HG02884 (cell line): ENCODE results near the gene PDE8A.
"Not testable (repeated sequence)": the region's sequence is repeated elsewhere in the genome, so short reads cannot be mapped to it uniquely, and the experiment has no call there.

Source experiments
- ATAC-seq: cut with Tn5 transposase; IDR thresholded peaks from one replicate; pipeline ENCODE4 v1.9.1; 2021; ENCODE audit warnings: mild to moderate bottlenecking, moderate library complexity; ENCODE audit not compliant: unreplicated experiment

The PDE8A gene

GRCh38 chr15:84987949-84988624 lies 6.4 kb downstream of the PDE8A start:
- no peak for ATAC-seq

DNA sequence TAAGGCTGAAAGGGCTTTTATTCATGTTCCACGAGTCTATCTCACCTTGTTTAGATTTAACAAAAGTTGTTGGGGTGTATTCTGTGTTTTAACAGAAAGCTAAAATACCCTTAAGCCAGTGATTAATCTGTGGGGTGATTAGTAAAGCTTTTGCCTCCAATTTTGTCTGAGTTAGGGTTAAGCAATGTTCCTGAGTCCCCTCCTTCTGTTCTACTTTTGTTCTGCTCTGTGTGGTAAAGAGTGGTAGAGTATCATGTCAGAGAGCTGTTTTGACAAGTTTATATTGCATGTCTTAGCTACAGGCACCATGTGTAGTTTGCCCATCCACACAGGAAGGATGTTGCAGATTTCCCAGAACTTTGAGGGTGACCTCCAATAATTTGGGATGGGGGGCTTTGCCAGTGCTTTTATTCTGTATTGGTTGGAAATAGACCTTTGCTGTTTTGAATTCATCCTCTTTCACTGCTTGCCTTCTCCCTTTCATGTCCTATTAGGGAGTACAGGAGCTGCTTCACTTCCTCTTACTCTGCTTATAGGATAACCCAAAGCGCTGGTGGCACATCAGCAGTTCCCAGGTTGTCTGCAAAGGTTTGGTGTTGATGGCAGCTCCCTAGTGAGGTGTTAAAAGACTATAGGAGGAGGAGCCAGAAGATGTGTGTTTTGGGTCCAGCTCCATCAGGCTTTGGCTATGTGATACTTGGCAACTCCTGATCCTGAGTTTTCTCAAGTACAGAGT lies 7.4 kb downstream of the PDE8A start:
- ATAC-seq = no peak

DNA sequence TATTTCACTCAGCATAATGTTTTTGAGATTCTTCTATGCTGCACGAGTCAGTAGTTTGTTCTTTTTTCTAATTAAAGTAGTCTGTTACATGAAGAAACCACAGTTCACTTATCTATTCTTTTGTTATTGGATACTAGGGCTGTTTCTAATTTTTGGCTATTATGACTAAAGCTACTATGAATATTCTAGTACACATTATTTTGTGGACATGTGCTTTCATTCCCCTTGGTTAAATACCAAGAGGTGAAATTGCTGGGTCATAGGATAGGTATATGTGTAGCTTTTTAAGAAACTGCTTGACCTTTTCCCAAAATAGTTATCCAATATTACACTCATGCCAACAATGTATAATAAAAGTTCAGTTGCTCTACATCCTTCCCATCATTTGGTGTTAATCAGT lies 8.9 kb downstream of the PDE8A start:
- ATAC-seq = no peak

DNA sequence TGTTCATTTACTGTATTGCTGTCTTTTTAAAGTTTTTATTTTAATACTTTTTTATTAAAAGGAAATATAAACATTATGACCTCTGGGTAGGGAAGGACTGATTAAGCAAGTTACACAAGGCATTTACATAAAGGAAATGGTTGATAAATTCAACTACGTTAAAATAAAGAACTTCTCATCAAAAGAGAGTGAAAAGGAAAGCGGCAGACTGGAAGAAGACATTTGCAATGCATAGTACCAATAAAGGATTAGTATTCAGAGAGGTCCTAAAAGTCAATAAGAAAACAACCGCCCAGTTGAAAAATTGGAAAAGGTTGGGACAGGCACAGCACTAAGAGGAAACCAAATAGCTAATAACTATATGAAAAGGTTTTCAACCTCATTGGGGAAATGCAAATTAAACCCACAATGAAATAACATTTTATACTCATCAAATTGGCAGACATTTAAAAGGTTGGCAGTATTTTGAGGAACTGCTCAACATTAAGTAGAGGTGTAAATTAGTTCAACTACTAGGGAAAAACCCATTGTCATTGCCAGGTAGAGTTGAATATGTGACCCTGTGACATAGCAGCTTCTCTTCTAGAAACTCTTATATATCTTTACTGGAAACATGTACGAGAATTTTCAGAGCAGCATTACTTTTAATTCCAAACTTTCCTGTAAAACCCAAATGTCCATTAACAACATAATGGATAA lies 9.5 kb downstream of the PDE8A start:
- no peak for ATAC-seq

GRCh38 chr15:84992157-84992944 lies 10.7 kb downstream of the PDE8A start:
- ATAC-seq = no peak

GRCh38 chr15:84996055-84996454 lies 14.4 kb downstream of the PDE8A start:
- no peak for ATAC-seq

DNA sequence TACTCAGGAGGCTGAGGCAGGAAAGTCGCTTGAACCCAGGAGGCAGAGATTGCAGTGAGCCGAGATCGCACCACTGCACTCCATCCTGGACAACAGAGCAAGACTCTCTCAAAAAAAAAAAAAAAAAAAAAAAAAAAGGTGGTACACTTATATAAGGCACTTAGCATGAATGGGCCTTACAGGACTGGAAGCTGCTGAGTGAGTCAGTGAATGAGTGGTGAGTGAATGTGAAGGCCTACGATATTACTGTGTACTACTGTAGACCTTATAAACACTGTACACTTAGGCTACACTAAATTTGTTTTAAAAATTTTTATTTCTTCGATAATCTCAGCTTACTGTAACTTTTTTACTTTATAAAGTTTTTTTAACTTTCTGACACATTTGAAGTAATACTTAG lies 15.1 kb downstream of the PDE8A start:
- ATAC-seq = not testable (repeated sequence)

- ATAC-seq = not testable (repeated sequence)
These were observed 15.6 kb downstream of the PDE8A start for GRCh38 chr15:84997214-84997613.

- no peak for ATAC-seq
These were observed 18.7 kb downstream of the PDE8A start for GRCh38 chr15:85000189-85000864.

GRCh38 chr15:85000937-85001336 lies 19.3 kb downstream of the PDE8A start:
- ATAC-seq = no peak

DNA sequence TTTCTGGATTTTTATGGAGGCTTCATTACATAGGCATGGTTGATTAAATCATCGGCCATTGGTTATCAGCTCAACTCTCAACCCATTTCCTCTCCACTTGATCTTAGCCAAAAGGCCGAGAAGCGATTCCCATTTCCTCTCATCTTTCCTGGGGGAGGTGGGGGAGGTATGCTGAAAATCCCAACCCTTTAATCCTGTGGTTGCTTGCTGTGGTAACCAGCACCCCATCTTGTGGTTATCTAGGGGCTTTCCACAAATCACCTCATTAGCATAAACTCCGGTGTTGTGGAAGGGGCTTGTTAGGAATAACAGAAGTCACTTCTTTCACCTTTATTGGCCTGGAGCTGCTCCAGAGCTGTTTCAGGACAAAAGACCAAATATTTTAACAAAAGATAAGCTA lies 20.9 kb downstream of the PDE8A start:
- ATAC-seq = no peak

DNA sequence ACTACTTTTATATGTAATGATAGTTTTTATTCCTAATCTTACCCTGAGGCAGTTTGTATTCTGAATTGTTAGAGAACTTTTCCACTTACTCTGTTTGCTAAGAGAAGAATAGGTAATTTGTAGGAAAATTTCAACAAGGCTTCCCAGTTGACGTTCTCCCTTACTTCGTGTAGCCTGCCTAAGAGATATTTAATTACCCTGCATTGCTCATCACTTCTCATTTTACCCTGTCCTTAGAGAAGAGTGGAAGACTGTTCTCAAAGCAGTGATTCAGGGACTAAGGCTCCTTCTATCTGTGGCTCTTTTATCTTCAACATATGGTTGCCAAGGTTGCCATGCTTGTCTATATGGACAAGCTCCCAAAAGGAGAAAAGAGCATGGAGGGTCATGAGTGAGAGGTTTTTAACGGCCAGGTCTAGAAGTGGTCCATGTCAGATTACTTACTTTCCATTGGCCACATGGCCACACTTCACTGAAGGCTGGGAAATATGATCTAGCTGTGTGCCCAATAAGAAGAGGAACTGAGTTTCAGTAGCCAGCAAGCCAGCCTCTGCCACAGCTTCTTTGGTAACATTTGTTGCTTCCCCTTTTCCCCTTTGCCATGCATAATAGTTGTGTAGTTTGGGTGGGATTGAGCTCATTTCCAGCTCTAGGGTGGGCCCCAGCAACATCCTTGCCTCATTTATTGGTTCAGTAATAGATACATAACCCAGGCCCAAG lies 22.1 kb downstream of the PDE8A start:
- no peak for ATAC-seq

GRCh38 chr15:85004550-85004949 lies 22.9 kb downstream of the PDE8A start:
- no peak for ATAC-seq

DNA sequence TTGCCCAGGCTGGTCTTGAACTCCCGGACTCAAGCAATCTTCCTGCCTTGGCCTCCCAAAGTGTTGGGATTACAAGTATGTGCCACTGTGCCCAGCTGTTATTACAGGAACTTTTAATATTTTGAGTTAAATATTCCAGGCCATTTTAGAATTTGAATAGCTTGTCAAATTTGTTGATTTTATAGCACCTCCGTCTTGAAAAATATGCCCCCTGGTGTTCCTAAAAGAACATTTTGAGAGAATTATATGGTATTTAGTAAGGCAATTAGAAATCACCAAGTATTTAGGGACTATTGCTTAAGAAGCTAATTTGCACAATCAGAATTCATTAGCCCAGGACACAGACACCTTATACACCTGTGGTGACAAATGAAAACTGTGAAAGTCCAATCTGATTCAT lies 23.7 kb downstream of the PDE8A start:
- ATAC-seq = no peak

- ATAC-seq = no peak
These were observed 24.1 kb downstream of the PDE8A start for GRCh38 chr15:85005746-85006145.

DNA sequence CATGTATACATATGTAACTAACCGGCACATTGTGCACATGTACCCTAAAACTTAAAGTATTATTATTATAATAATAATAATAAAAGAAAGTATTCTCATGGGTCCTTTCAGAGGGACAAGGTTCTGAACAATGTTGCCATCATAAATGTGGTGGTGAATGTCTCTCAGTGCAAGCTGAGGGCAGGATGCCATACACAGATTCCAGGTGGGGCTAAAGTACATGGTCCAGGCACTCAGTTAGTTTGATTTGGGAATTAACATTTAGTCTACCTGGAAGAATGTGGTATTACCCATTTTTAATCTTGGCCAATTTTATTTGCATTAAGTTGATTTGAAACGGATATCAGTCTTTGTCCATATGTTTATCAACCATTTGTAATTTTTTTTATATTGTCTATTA lies 24.5 kb downstream of the PDE8A start:
- ATAC-seq = no peak

DNA sequence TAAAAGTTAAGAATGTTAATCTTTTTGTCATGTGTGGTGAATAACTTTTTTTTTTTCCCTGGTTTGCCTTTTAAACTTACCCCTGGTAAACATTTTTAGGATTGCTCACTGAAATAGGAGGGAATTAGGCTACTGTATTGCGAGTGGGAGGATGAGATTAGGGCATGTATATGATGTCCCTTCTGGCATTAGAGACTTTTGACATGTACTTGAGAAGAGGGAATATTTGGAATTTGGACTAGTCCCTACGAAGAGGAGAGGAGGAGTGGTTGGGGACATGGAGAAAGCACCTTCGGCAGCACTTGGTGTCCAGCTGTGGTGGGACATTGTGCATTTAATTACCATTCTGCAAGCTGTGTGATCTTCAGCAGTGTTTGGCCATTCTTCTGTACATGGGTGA lies 25.0 kb downstream of the PDE8A start:
- ATAC-seq = no peak

DNA sequence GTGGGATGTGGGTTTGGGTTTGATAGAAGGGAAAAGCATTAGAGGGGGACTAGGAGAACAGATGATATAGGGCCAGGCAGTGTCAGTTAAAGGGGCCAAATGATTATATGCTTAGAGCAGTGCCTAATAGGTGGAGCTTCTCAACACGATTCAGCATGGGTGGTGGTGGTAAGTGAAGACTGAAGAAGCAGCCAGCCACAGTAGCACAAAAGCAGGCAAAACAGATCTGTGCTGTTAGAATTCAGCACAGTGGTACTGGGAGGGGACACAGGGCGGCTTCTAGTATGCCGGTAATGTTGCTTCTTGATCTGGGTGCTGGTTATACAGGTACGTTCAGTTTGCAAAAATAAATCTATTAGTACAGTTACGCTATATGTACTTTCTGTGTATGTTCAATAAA lies 25.5 kb downstream of the PDE8A start:
- no peak for ATAC-seq

DNA sequence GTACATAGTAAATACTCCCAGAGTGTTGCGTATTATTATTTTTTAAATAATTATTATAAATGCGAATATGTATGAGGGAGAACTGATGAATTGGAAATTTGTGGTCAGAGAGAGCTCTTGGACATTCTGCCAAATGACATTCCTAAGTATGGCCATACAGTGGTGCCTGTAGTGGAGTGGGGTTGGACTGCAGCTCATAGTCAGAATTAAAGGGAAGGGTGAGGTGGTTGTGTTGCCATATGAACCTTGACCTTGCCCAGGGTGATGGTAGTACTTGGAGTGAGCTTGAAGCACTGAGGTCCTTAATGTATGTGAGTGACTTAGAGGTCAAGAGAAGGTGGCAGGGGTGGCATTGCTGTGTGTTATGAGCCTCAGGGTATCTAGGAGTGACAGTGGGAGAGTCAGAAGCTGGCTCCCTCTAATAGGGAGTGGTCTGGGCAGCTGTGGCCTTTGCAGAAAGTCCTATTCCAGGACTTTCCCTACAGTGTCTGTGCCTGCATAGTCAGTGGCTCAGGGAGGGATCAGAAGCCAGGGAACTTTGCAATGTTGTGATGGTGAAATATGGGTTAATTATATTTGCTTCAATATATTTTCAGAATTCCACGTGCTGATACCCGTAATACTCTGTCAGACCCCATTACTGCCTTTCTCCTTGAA lies 26.2 kb downstream of the PDE8A start:
- no peak for ATAC-seq
